HG03196 (cell line): ENCODE results near the gene HMGN3.

Experiments
- ATAC-seq: cut with Tn5 transposase; IDR thresholded peaks from one replicate; pipeline ENCODE4 v1.9.1; 2021; ENCODE audit not compliant: unreplicated experiment

Gene HMGN3

DNA sequence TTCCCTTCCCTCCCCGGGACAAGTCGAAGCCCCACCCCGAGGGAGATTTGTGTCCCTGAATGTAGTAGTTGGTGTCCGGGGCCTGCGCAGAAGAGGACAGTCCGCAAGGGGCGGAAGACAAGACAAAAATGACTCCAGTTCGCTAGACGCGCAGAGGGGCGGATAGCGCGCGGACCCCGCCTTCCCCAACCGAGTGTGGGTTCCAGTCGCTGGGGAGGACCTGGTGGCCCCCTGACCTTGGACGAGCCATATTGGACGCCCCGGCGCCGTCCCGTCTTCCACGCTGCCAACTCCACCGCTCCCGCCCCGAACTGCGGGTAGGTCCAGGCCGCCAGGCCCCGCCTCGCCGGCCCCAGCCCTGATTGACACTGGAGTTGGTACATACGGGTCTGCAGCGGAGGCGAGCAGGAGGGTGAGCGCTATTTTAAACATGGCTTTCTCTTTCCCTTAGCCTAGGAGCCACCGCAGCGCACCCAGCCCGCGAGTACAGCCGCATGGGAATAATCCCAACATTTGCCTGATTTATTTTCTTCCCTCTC, 802 bp downstream of the HMGN3 start:
- peak; percentile 72 for ATAC-seq

DNA sequence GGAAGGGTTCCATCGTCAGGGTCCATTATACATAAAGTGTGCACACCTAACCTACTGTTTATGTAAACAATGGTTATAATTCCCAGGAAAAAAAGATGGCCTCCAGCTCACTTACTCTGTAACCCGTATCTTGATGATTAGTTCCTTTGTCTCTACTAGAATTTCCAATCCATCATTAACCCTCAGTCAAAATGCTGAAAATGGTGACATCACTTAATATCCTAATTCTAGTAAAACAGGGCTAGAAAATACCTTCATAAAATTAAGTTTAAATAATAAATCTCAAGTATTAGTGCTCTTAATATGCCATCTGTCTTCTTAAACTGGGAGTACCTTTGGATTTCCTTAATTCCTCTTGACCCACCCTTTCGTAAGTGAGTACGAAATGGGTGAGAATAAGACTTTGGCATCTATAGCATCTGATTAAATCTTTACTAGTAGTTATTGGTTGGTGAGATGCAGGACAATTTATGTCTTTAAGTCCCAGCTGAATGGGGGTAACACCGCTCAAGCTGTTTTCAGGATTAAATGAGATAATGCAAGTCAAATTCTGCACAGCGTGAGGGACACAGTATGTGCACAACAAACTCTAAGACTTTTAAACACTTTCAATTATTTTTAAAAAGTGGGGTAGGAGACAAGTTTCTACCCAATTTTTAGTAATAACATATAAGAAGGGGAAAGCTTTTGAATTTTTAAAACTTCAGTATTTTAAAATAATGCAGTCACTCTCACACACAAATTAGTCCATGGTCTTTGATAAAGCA, 1.6 kb downstream of the HMGN3 start:
- ATAC-seq: no peak

DNA sequence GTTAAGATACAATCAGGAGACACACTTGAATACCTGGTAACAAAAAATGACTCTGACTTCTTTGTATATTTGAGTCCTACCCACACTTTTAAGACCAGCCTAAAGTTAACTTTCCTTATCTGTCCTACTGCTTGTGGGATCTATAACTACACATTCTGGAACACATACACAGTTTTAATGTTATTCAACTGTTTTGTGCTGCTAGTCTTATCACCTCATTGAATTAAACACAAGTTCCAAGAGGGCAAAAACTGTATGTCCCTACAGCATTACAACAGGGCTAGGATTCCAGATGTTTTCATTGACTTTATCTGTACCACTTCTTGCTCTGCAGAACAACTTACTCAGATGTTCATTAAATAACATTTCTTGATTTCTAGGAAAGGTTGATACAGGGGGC, 2.8 kb downstream of the HMGN3 start:
- ATAC-seq: no peak

DNA sequence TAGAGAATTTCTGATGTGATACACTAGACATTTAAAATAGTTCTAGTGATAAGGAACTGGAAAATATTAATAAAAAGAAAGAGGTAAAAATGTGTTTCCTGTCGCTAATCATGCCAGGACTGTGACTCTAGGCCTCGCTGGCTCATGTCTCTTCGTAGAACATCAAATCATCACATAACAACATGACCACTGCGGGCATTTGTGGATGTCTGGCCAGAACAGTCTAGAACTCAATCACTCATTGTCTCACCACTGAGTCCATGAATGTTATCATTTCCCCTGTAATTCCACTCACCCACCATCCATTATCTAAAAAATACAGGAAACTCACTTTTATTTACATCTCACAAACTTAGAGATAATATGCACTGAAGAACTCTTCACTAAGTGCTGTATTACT, 3.4 kb downstream of the HMGN3 start:
- no peak for ATAC-seq

DNA sequence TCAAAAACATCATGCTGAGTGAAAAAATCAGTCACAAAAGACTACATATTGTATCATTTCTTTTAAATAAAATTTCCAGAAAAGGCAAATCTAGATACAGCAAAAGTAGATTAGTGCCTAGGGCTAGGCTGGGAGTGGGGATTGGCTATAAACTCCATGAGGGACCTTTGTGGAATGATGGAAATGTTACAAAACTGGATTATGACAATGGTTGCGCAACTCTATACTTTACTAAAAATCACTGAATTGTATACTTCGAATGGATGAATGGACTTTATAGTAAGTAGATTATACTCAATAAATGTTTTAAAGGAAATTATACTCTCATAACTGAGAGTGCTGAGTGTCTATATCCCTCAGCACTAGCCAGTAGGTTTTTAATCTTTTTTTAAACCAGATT, 4.3 kb downstream of the HMGN3 start:
- ATAC-seq: no peak

DNA sequence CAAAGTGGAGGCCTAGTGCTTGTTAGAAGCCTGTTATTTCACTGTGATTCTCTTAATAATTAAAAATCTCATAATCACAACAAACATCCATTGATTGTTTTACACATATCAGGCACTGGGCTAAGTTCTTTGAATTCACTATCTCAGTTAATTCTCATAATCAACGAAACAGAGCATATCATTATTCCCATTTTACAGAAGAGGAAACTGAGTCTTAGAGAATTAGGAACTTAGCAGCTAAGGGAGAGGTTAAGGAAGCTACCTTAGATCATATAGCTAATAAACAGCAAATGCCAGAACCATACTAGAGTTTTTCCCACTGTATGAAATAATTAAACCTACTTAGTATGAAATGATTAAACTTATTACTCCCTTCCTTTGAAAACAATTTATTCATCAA, 7.0 kb downstream of the HMGN3 start:
- no peak for ATAC-seq

DNA sequence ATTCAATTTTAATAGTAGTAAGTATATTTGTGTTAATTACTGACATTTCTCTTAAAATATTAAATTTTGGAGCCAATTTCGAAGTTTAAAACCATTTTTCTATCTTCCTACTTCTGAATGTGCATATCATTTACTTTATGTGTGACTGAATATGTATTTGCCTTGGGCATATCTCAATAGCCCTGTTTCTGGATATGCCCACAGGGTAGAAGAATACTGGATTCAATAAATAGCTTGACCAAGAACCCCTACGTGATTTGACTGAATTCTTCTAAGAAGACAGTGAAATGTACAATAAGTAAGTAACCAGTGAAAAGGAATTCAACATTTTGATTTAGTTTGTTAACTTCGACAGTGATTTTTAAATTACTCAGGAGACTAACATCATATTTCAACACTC, 7.8 kb downstream of the HMGN3 start:
- ATAC-seq: no peak

DNA sequence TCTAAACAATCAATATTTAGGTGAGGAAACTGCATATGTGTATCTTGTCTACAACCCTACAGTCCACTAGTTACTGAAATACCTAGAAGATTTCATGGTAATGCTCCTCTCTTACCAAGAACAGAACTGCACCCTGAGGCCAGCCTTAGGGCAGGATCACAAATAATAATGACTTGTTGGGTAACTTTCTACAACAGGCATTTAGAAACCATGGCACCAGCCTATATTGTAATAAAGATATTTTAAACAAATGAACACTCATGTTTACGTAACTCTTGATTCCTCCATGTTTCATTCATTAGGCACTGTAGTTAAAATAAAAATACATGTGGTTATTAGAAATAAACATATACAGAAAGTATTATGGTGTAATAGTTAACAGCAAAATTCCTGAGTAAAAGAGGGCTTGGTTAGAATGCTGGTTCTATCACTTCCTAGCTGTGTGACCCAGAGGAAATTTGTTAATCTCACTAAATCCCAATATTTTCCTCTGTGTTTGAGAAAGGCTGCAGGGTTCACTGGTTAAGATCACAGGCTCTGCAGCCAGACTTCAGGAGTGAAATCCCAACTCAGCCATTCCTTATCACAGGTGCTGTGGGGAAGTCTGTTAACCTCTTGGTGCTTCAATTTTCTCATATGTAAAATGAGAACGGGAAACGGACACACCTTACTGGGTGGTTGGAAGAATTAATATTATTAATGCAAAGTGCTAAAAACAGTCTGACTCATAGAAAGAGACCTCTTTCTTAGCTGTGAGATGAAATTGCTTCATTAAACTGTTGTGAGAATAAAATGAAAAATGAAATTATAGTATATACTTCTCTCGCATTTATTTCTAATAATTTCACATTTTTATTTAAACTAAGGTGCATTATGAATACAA, 8.5 kb downstream of the HMGN3 start:
- no peak for ATAC-seq

DNA sequence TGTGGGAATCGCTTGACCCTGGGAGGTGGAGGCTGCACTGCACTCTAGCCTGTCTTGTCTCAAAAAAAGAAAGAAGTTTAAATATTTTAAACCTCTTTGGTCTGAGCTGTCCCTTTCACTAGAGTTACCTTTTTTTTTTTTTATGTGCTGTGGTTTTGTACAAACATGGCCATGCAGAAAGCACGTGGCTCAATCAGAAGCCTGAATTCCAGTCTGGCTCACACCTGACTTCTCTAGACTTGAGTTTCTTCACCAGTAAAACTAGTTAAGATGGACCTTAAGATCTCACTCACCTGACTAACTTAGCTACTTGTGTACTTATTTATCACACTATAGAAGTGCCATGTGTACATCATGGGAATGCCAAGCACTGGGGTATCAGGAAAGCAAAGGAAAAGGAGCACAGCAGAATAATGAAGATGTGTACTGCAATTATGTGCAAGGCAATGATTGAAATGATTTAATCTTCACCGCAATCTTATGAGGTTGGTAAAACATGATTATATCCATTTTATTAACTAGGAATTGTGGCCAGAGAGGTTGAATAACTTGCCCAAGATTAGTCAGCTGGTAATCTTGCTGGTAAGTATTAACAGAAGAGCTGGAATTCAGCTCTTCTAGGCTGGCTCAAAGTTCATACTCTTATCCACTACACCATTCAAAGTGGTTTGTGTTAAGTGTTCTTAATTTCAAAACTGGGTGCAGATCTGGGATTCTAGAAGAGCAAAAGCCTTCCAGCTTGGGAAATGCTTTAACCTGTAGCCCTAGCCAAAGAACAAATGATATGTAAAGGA, 10.7 kb downstream of the HMGN3 start:
- ATAC-seq: no peak

DNA sequence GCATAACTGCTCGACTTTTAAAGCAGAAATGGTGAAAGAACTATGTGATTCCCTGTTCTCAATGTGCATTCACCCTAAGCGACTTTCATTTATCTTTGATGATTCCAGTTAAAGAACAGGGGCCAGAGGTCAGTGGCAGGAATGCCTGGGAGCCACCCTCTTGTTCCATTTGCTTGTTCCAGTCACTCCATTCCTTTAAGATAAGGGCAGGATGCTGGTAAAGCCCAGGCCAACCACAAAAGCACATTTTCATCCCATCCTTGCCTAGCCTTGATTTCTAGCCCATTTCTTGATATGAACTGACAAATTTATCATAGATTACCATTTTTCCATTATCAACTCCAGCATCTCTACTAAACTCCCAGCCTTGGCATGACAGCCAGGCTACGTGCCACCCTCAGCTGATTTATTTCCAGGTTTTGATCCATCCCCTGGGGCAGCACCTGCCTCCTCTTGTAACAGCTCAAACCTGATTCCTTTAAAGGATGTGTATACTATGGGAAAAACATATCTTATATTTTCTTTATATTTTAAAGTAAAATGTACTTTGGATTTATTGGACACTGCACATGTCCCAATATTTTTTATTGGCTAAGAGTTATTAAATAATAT, 19.2 kb downstream of the HMGN3 start:
- no peak for ATAC-seq

DNA sequence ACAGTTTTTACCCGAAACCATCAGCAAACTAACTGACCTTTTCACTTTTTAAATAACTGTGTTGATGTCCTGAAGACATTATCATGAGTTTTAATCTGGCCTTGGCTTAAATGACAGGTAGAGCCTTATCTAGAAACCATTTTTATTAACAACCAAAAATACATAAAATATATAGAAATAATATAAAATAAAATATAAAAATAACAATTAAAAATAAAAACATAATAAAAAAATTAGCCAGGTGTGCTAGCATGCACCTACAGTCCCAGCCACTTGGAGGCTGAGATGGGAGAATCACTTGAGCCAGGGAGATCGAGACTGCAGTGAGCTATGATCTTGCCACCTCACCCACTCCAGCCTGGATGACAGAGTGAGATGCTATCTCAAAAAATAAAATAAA, 21.6 kb downstream of the HMGN3 start:
- ATAC-seq: no peak

DNA sequence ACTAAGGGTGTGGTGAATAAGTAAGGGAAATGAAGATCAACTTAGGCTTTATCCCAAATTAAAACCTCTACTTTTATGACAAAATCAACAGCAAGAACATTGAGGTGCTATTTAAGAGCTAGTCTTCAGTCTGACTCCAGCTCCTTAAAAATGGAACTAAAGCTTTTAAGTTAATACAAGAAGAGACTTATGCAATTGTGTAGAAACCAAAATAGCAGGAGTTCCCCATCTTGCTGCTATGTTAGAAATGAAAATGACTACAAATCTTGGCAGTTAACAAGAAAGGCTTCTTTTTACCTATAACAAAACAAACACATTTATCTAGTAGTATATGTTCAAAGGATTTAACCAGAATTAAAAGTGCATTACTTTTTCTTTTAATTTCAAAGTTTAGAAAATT, 25.7 kb downstream of the HMGN3 start:
- no peak for ATAC-seq

DNA sequence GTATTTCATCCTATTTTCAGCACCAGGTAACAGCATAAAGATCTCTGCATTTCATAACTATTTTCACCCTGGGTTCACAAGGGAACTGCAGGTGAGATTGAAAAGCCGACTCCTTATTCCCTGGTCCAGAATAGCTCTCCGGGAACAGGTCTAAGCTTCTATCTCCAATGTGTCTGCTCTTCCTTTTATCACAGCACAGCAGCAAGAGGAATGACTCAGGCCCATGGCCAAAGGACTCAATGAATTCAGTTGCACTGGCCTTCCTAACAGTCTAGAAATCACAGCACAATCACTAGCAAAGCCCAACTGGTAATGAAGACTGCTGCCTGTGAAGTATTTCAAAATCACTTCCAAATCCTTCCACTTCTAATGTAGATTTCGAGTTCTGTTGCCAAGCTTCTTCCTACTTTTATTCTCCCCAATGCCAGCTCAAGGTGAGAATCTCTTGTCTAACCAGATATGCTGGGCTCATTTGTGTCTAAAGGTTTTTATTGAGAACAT, 30.7 kb downstream of the HMGN3 start:
- ATAC-seq: no peak

DNA sequence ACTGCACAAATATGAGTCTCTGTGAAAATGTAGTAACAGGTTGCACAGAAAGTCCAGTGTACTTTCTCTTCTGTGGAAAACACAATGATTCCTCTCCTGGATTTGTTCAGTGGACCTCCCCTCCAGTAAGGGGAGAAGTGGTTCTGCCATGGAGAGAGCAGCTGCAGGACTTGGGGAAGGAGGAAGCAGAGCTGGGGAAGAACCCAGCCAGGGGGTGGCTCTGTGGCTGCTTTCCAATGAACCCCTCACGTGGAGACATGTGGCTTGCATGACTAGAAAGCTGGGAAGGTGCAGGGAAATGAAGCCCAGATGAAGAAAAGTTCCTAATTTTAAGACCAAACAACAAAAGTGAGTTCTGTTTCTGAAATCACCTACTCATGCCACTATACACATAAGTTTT, 31.9 kb downstream of the HMGN3 start:
- no peak for ATAC-seq

DNA sequence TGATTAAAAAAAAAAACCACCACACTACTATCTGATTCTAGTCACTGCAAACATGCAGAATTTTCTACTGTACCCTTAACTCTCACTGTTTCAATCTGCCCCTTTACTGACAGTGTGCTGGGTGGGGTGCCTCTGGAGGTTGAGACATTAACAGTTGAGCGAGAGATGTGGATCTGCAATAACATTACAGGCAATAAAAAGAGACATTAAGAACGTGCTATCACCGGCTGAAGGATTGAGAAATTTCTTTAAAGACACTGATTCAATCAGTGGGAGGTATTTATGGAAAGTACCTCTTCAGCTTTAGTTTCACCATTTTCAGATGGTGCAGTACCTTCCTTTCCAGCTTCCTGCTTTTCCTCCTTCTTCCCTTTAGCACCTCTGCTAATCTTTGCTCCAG, 32.5 kb downstream of the HMGN3 start:
- ATAC-seq: no peak

DNA sequence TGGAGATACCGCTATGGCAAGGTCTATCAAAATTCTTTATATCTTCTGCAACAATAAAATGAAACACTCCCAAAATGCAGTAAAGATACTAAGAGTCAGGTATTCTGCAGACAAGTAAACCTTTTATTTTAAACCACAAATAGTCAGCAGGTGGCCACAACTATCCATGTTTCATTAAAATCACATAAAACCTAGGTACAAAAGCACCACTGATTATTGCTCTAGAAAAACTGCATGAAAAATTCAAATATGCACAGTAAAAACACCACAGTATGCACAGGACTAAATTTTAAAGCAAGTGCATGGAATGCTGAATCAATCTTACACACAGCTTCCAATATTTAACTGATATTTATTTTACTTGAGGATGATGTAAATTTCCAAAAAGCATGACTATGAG, 33.3 kb downstream of the HMGN3 start:
- ATAC-seq: no peak

DNA sequence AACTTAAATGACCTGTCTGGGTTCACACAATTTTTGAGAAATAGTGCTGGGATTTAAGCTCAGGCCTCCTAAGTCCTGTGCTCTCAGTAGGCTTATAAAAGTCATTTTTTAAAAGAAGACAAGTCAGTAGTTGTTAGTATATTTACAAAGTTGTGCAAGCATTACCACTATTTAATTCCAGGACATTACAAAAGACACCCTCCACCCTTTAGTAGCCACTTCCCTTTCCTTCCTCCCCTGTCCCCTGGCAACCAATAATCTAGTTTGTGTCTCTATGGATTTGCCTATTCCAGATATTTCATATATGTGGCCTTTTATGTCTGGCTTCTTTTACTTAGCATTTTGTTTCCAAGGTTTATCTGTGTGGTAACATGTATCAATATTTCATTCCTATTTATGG, 37.6 kb downstream of the HMGN3 start:
- no peak for ATAC-seq

DNA sequence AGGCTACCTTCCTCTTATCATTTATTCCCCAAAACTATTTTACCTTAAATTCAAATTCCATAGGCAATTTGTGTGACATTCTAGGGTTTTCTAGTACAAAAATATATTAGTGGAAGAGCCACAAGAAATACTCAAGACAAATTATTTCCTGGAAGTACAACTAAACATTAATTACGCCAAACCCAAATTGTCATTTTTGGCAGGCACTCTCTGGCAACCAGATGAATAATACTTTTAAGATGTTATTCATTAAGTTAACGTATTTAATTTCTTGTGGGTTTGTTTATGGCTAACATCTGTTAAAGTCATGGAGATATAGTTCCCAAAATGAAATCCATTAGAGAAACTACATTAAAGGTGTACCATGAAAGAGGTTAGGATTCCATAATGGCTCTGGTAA, 40.5 kb downstream of the HMGN3 start:
- ATAC-seq: no peak

DNA sequence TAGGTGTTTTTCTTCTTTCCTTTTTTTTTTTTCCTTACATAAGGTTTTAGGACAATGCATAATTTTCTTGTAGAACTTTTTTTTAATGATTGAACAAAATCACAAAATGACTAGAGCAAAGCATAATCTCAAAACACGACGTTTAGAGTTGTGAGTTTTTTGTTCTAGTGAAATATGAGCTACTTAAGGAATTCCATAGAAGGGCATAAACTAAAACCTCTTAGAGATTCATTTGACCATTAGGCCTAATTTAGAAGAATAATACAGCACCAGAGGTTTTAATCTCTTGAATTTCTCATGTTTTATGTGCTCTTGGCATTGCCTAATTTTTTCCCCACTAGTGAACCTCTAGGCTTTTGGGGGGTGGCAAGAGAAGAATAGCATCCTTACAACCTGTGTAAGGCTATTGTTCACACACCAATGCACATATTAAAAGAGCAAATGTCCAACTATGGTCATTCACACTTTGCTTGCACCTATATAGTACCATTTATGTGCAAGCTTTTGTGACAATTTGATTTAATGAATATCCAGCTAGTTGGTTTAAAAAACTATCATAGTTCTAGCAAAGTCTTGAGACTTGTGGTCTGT, 44.6 kb downstream of the HMGN3 start:
- ATAC-seq: no peak

DNA sequence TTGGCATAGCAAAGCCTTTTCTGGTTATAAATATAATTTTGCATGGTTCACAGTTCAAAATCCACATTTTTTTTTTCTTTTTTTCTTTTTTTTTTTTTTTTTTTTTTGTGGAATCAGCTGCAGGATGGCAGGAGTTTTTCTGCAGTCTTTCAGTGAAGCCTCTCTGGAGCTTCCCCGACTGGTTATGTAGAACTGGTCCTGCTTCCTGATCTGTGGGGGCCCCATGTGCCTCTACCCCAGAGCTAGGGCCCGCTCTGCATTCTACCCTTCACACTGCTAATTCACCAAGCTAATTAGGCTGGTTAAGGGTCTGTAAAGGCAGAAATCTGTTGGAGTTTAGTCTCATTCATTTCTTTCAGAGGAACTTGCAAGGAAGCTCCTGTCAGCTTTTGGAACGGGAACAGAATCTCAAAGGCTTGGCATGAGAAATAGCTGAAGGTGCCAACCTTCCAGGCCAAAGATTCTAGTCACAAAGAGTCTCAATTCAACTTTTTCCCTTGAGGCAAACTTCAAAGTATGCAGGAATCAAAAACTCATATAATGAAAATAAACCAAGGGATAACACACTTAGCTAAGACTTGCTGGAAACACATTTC, 45.5 kb downstream of the HMGN3 start:
- no peak for ATAC-seq
